ENCODE results near the gene FBLN7.
"Not testable (repeated sequence)": the region's sequence is repeated elsewhere in the genome, so short reads cannot be mapped to it uniquely, and the experiment has no call there.

The FBLN7 gene

DNA sequence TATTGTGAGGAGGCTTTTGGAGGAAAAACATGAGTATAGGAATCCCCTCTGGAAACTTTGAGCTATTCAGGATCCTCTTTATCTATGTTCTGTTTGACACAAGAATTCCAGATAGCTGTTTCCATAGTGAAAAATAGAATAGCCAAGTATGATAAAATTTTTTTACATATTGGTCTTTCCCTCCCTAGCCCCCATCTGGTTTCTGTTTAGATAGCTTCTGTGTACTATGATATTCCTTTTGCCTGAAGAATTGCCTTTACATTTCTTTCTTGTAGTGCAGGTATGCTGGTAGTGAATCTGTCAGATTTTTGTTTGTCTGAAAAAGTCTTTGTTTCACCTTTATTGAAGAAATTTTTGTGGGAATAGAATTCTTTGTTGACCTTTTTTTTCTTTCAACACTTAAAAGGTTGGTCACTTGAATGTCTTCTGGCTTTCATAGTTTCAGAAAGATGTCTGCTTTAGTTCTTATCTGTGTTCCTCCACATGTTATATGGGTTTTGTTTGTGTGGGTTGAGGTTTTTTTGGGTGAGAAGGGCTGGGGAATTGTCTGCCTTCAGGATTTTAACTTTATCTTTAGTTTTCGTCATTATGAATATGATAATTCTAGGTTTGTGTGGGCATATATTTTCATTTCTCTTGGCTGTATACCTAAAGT lies 29.9 kb upstream of the FBLN7 start:
- TF ChIP-seq, protein P1, sequence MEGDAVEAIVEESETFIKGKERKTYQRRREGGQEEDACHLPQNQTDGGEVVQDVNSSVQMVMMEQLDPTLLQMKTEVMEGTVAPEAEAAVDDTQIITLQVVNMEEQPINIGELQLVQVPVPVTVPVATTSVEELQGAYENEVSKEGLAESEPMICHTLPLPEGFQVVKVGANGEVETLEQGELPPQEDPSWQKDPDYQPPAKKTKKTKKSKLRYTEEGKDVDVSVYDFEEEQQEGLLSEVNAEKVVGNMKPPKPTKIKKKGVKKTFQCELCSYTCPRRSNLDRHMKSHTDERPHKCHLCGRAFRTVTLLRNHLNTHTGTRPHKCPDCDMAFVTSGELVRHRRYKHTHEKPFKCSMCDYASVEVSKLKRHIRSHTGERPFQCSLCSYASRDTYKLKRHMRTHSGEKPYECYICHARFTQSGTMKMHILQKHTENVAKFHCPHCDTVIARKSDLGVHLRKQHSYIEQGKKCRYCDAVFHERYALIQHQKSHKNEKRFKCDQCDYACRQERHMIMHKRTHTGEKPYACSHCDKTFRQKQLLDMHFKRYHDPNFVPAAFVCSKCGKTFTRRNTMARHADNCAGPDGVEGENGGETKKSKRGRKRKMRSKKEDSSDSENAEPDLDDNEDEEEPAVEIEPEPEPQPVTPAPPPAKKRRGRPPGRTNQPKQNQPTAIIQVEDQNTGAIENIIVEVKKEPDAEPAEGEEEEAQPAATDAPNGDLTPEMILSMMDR (IDR thresholded peaks at IDR 0.05; ENCODE audit: insufficient read depth, missing control alignments), result no peak
- no peak for FAIRE-seq
- no peak for DNase-seq (ENCODE audit: insufficient read length, low spot score)

DNA sequence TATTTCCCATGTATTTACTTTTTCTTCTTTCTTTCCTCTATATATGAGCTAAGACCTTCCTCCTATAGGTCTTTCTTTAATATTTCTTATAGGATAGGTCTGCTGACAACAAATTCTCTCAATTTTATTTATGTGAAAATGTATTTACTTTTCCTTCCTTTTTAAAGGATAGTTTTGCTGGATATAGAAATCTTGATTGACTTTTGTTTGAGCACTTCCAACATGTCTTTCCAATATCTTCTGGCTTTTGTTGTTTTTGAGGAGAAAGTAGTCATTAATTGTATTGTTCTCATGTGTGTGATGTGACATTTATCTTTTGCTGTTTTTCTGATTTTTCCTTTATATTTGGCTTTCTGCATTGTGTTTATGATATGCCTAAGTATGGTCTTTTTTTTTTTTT lies 28.9 kb upstream of the FBLN7 start:
- TF ChIP-seq, protein P1 (IDR thresholded peaks at IDR 0.05; ENCODE audit: insufficient read depth, missing control alignments), result no peak
- FAIRE-seq (no peak), DNase-seq (ENCODE audit: insufficient read length, low spot score) (no peak)

DNA sequence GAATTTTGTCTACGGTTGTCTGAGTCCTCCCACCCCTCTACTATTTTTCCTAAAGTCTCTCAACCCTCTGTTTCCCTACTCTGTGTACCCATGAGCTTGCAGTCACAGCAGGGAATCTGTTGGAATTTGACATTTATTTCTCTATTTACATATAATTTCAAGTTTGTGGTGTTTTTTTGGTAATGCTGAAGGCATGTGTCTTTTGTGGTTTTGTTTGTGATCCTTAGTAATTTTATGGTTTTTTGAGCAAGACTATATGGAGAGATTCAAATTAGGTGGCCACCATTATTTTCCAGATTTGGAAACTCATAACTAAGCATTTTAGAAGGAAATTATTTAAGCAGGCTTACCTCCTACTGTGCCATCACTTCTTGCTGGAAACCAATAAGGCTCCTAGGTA lies 27.2 kb upstream of the FBLN7 start:
- DNase-seq (ENCODE audit: insufficient read length, low spot score) (no peak), FAIRE-seq (no peak)

DNA sequence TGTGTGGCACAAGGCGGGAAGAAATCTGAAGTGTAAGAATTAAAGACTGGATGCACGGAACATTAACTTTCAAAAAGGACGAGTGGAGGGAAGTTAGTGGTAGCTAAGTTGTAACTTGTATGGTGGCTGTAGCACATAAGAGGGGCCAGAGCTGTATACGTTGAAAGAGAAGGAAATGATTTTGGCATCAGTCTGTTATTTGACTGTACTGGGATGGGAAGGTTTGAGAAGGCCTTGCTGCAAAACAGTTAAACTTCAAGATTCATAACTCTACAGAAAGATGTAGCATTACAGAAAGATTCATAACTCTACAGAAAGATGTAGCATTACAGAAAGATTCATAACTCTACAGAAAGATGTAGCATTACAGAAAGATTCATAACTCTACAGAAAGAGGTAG lies 24.8 kb upstream of the FBLN7 start:
- not testable (repeated sequence) for FAIRE-seq; DNase-seq (ENCODE audit: insufficient read length, low spot score)

More for the DNA sequence above, 27.2 kb upstream of the FBLN7 start:
- TF ChIP-seq, protein P1 (IDR thresholded peaks at IDR 0.05; ENCODE audit: insufficient read depth, missing control alignments), result no peak

DNA sequence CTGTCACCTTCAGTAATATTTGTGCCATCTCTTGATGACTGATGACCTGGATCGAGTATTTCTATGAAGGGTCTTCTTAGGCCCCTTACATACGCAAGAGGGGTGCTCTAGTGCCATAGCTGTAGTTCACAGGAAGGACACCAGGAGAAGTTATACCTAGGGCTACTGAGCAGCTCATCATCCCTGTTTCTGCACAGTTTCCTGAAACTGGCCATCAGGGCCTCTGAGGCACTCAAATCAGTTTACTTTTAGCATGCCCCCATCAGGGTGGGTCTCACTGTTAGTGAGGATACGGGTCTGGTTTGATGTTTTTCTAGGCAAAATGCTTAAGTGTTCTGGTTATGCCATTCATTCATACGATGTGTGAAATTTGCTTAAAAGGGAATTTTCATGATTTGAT lies 20.0 kb upstream of the FBLN7 start:
- TF ChIP-seq, protein P1 (IDR thresholded peaks at IDR 0.05; ENCODE audit: insufficient read depth, missing control alignments), result no peak
- FAIRE-seq, result no peak

DNA sequence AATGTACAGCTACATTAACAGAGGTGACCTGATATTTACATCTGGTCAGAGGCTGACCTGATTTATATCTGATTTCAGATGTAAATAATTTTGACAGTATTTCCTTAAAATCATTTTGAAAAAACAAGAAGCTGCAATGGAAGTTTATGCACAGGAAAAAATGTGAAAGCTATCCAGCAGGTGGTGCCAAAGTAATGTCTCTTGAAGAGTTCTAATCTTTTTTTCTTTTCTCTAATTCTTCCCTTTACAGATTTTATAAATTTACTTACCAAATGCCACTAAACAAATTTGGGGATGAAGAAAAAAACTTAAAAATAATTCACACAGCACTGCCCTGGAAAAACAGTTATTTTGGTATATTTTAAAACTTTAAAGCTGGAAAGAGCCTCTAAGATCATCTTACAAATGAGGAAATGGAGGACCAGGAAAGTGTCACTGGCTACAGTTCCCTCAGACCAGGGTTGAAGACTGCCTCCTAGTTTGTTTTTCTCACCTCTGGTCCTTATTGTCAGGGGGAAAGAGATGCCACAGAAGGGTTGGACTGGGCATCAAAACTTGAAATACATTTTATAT lies 16.4 kb upstream of the FBLN7 start:
- DNase-seq (ENCODE audit: insufficient read length, low spot score), result no peak
- FAIRE-seq, result no peak
- TF ChIP-seq, protein P1 (IDR thresholded peaks at IDR 0.05; ENCODE audit: insufficient read depth, missing control alignments), result peak; percentile 59

More for the DNA sequence above, 20.0 kb upstream of the FBLN7 start:
- no peak for DNase-seq (ENCODE audit: insufficient read length, low spot score)

DNA sequence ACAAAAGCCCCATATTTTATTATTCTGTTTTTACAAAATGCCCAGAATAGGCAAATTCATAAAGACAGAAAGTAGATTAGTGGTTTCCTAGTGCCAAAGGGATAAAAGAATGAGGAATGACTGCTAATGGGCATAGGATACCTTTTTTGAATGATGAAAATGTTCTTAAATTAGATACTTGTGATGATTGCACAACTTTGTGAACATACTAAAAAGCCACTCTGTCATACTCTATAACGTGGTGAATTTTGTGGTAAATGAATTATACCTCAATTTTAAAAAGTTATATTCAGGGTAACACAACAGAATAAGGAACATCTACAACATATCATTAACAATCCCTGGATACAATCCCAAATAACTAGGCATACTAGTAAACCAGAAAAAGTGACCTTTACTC lies 9.1 kb upstream of the FBLN7 start:
- DNase-seq (ENCODE audit: insufficient read length, low spot score) (no peak), FAIRE-seq (no peak)
- TF ChIP-seq, protein P1 (IDR thresholded peaks at IDR 0.05; ENCODE audit: insufficient read depth, missing control alignments), result no peak
